C4-2B (cell line): Measurements from ENCODE around the gene BTBD9.
"Not testable (repeated sequence)": the region's sequence is repeated elsewhere in the genome, so short reads cannot be mapped to it uniquely, and the experiment has no call there.

ENCODE experiments used
- ZFX ChIP-seq: fragments of 450-650 bp; IDR thresholded peaks from 2 replicates; pipeline ENCODE4 v1.6.1; 2017
- TF ChIP-seq, protein P1 (sequence below): fragments of 450-650 bp; conservative IDR thresholded peaks from 2 replicates; pipeline ENCODE4 v1.5.1; 2017; ENCODE audit warnings: mild to moderate bottlenecking

GRCh38 chr6:38425788-38426488 is 213.8 kb downstream of the BTBD9 start:
- TF ChIP-seq, protein P1, sequence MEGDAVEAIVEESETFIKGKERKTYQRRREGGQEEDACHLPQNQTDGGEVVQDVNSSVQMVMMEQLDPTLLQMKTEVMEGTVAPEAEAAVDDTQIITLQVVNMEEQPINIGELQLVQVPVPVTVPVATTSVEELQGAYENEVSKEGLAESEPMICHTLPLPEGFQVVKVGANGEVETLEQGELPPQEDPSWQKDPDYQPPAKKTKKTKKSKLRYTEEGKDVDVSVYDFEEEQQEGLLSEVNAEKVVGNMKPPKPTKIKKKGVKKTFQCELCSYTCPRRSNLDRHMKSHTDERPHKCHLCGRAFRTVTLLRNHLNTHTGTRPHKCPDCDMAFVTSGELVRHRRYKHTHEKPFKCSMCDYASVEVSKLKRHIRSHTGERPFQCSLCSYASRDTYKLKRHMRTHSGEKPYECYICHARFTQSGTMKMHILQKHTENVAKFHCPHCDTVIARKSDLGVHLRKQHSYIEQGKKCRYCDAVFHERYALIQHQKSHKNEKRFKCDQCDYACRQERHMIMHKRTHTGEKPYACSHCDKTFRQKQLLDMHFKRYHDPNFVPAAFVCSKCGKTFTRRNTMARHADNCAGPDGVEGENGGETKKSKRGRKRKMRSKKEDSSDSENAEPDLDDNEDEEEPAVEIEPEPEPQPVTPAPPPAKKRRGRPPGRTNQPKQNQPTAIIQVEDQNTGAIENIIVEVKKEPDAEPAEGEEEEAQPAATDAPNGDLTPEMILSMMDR = not testable (repeated sequence)
- not testable (repeated sequence) for TF ChIP-seq ZFX
